ENCODE measurements around the gene C9orf78. TPM values are rescaled to one million over a fixed set of nuclear protein-coding genes. Genes with fewer than 3 reads are reported as not detected.

The C9orf78 gene
- total and polyA plus RNA-seq, 9 of the 15 experiments (the other 6 are each of a cell fraction or from before 2014, with no cell fraction given) = 94.6 to 266 (median 202) TPM

- TF ChIP-seq TAL1 (IDR thresholded peaks at IDR 0.05) (no peak), SNAPC5 (CRISPR knock-in tag; IDR thresholded peaks at IDR 0.05) (no peak), ARID3A (IDR thresholded peaks at IDR 0.05; ENCODE audit: borderline replicate concordance, low read depth, low read length) (no peak), RBM25 (IDR thresholded peaks at IDR 0.05; ENCODE audit: low read depth, low read length, severe bottlenecking) (no peak), ZNF174 (CRISPR knock-in tag; IDR thresholded peaks at IDR 0.05) (no peak), MAZ (CRISPR knock-in tag; conservative IDR thresholded peaks at IDR 0.05 in 1 of 2, IDR thresholded peaks at IDR 0.05 in 1 of 2) (no peak)
These were observed 15.9 kb upstream of the C9orf78 start (continued) for GRCh38 chr9:129850821-129851550.

- Histone ChIP-seq H3K9ac (ENCODE audit: insufficient read depth in 1 of 2, low read depth in 2 of 2, low read length in 2 of 2) (0 out of 4 replicates have a peak overlapping the region, but pooled peaks of 1 of the 2 experiments have one; percentile 9), H3K4me3 (no peak overlapping the region), H3K4me2 (ENCODE audit: insufficient read depth, low read length) (no peak overlapping the region), H3K79me2 (ENCODE audit: control insufficient read depth, insufficient read depth, low read length) (peaks cover 6% of the 10 kb centered on the region; the same call in 2 of the 3 replicates), H4K20me1 (replicated peaks; ENCODE audit: control insufficient read depth, insufficient read depth, low read length) (no peaks in the 10 kb centered on the region), H3K27me3 (ENCODE audit: control insufficient read depth in 2 of 2, insufficient read depth in 2 of 2, low read length in 2 of 2) (no peaks in the 10 kb centered on the region), H3K9me3 (replicated peaks; ENCODE audit: control insufficient read depth, insufficient read depth, low read depth, low read length) (no peaks in the 10 kb centered on the region), H3K36me3 (ENCODE audit: control insufficient read depth, insufficient read depth, low read length) (peaks cover 66% of the 10 kb centered on the region), H3K9me1 (ENCODE audit: control insufficient read depth, insufficient read depth, low read length) (no peaks in the 10 kb centered on the region), H3K4me1 (replicated peaks in 1 of 2; ENCODE audit: control insufficient read depth in 2 of 2, insufficient read depth in 2 of 2, low read length in 2 of 2) (peaks cover 0 to 4% of the 10 kb centered on the region in 2 experiments; a peak in 1 of 5 replicates), H2AFZ (ENCODE audit: low read depth, low read length) (no peak overlapping the region), H3K27ac (ENCODE audit: extremely low read depth, low read depth, low read length) (no peak overlapping the region)
- in situ Hi-C loops (cut with MboI) = no loop called here
- CTCF ChIA-PET (ENCODE audit: low intra/inter-chr PET ratio) = no interaction called here
- FAIRE-seq (no peak), ATAC-seq (no peak), DNase-seq (ENCODE audit: extremely low read depth in 1 of 4, low spot score in 3 of 4) (no peak)
- POLR2A ChIA-PET = interaction anchor here (3.8 to 7.5 kb wide), 2 partner anchors 12 to 13 kb away, joined by 39 to 91 read pairs; partner anchors contain the start of genes C9orf78 and USP20
- intact Hi-C loops (cut with micrococcal nuclease) = no loop called here
- BruUV-seq (replicated peaks) = no TSS peak
- 88% methylated on average over 6 of the region's 6 CpGs for WGBS (ENCODE audit: insufficient coverage, low coverage, missing lambda C conversion rate)
- TF ChIP-seq DACH1 (IDR thresholded peaks at IDR 0.05; ENCODE audit: partially characterized antibody) (no peak), SMARCB1 (IDR thresholded peaks at IDR 0.05; ENCODE audit: insufficient read length, low read depth) (no peak), KDM1A (IDR thresholded peaks at IDR 0.05) (no peak), PCBP2 (IDR thresholded peaks at IDR 0.05; ENCODE audit: low read depth, low read length, poor library complexity, severe bottlenecking) (no peak), EHMT2 (IDR thresholded peaks at IDR 0.05) (no peak), SPI1 (IDR thresholded peaks at IDR 0.05; ENCODE audit: borderline replicate concordance, low read depth, low read length) (no peak), BRD9 (IDR thresholded peaks at IDR 0.05; ENCODE audit: low read depth, partially characterized antibody) (no peak), MTA3 (IDR thresholded peaks at IDR 0.05; ENCODE audit: borderline replicate concordance) (no peak), ELF2 (CRISPR knock-in tag; IDR thresholded peaks at IDR 0.05) (no peak), GATAD2A (IDR thresholded peaks at IDR 0.05) (no peak), ZNF507 (tag; conservative IDR thresholded peaks at IDR 0.05) (no peak), ATF2 (CRISPR knock-in tag; IDR thresholded peaks at IDR 0.05) (no peak), CCNT2 (IDR thresholded peaks at IDR 0.05; ENCODE audit: borderline replicate concordance, extremely low read depth, insufficient read length, low read depth, low read length) (no peak)
These were observed 14.8 kb upstream of the C9orf78 start for GRCh38 chr9:129849901-129850300.
